K562 (cell line): Measurements from ENCODE around the gene CDC42EP2. TPM values are rescaled to one million over a fixed set of nuclear protein-coding genes. Genes with fewer than 3 reads are reported as not detected.

ENCODE experiments used
- ATAC-seq: fragments of 200-7000 bp; cut with Tn5 transposase; 3 replicates; pipeline ENCODE4 v1.9.1; 2020; ENCODE audit warnings: moderate library complexity
- BruUV-seq: library from RNA; stranded (reverse); fragments of 400-500 nt; replicated peaks from 2 replicates; lab custom pipeline; 2021; lab: Mats Ljungman, UMichigan
- CTCF ChIA-PET: fragments of 300-600 bp; formaldehyde crosslinking; extraction: SDS; loops from one replicate; lab custom pipeline; 2021; ENCODE audit warnings: low intra/inter-chr PET ratio; lab: Yijun Ruan, JAX
- POLR2A ChIA-PET: fragments of 300-600, 350-650 bp; sonication (Branson Sonifier 250); formaldehyde crosslinking; extraction: SDS; loops from one replicate; lab custom pipeline; 2021; ENCODE audit warnings: antibody characterized with exemption, inconsistent platforms; lab: Yijun Ruan, JAX
- DNase-seq, 4 experiments: peaks; one replicate each; pipeline versions ENCODE4 v3.0.0 to v3.0.0-alpha.2; 2011 to 2018; ENCODE audit warnings: low spot score in 3 of 4, mixed read lengths in 3 of 4; ENCODE audit errors: extremely low read depth in 1 of 4
- FAIRE-seq: peaks from 2 replicates; lab custom pipeline; 2011; peaks lifted over from hg19 to GRCh38; lab: Jason Lieb, UNC
- H2AFZ ChIP-seq: 2 replicates; pipeline ENCODE4 v1.6.0; 2011; ENCODE audit warnings: low read depth, low read length, control low read depth, inconsistent platforms
- H3K27ac ChIP-seq: fragments of 200-600 bp; 3 replicates; pipeline ENCODE4 v1.8.0; 2011; ENCODE audit warnings: low read depth, mild to moderate bottlenecking, control low read depth, inconsistent platforms, low read length, moderate library complexity, mixed read lengths; ENCODE audit errors: extremely low read depth
- H3K27me3 ChIP-seq, 2 experiments: fragments of 300-600 bp in 1 of 2; 2 replicates in 1 of 2; 3 replicates in 1 of 2; pipeline versions ENCODE4 v1.6.0 to v1.8.0; 2011; ENCODE audit warnings: inconsistent platforms in 2 of 2, low read length in 2 of 2, mild to moderate bottlenecking in 1 of 2, mixed read lengths in 1 of 2, moderate library complexity in 1 of 2; ENCODE audit not compliant: control insufficient read depth in 2 of 2, insufficient read depth in 2 of 2
- H3K36me3 ChIP-seq: fragments of 300-600 bp; 3 replicates; pipeline ENCODE4 v1.8.0; 2011; ENCODE audit warnings: mild to moderate bottlenecking, low read length, inconsistent platforms; ENCODE audit not compliant: control insufficient read depth, insufficient read depth
- H3K4me1 ChIP-seq, 2 experiments: fragments of 200-600 bp in 1 of 2; replicated peaks in 1 of 2; 2 replicates in 1 of 2; 3 replicates in 1 of 2; pipeline versions ENCODE4 v1.5.1 to v1.8.0; 2011; ENCODE audit warnings: inconsistent platforms in 2 of 2, low read length in 2 of 2, mild to moderate bottlenecking in 1 of 2, mixed read lengths in 1 of 2, moderate library complexity in 1 of 2; ENCODE audit not compliant: control insufficient read depth in 2 of 2, insufficient read depth in 2 of 2
- H3K4me2 ChIP-seq: 2 replicates; pipeline ENCODE4 v1.6.1; 2011; ENCODE audit warnings: low read length, control low read depth, inconsistent platforms, mixed read lengths; ENCODE audit not compliant: insufficient read depth
- H3K4me3 ChIP-seq: fragments of 200-600 bp; sonication (generic), shearing (Covaris generic); 2 replicates; pipeline ENCODE4 v1.5.1; 2016; ENCODE audit warnings: control low read depth, inconsistent platforms
- H3K79me2 ChIP-seq: fragments of 200-600 bp; 3 replicates; pipeline ENCODE4 v1.8.0; 2011; ENCODE audit warnings: low read length, inconsistent platforms; ENCODE audit not compliant: control insufficient read depth, insufficient read depth
- H3K9ac ChIP-seq, 2 experiments: 2 replicates each; pipeline versions ENCODE4 v1.6.0 to v1.6.1; 2011; ENCODE audit warnings: low read depth in 2 of 2, low read length in 2 of 2, control low read depth in 1 of 2, inconsistent platforms in 1 of 2, mild to moderate bottlenecking in 1 of 2, mixed read lengths in 1 of 2; ENCODE audit not compliant: insufficient read depth in 1 of 2
- H3K9me1 ChIP-seq: one replicate; pipeline ENCODE4 v1.6.0; 2011; ENCODE audit warnings: inconsistent platforms, mild to moderate bottlenecking, low read length, moderate library complexity; ENCODE audit not compliant: control insufficient read depth, insufficient read depth
- H3K9me3 ChIP-seq: replicated peaks from 2 replicates; pipeline ENCODE4 v1.5.1; 2011; ENCODE audit warnings: low read depth, low read length, inconsistent platforms; ENCODE audit not compliant: control insufficient read depth, insufficient read depth
- H4K20me1 ChIP-seq: replicated peaks from 2 replicates; pipeline ENCODE4 v1.6.1; 2011; ENCODE audit warnings: low read length, inconsistent platforms, mixed read lengths; ENCODE audit not compliant: control insufficient read depth, insufficient read depth
- CBX3 ChIP-seq, 2 experiments: IDR thresholded peaks; 1 replicate in 1 of 2; 2 replicates in 1 of 2; pipeline ENCODE4 v1.6.1; 2012; ENCODE audit warnings: inconsistent platforms in 2 of 2, low read length in 2 of 2, borderline replicate concordance in 1 of 2, control low read depth in 1 of 2
- CCNT2 ChIP-seq: IDR thresholded peaks from 2 replicates; pipeline ENCODE4 v1.6.1; 2011; ENCODE audit warnings: borderline replicate concordance, low read depth, mild to moderate bottlenecking, moderate library complexity, mixed read lengths, low read length; ENCODE audit not compliant: insufficient read length; ENCODE audit errors: extremely low read depth
- EGR1 ChIP-seq: fragments of 450-650 bp; conservative IDR thresholded peaks from 2 replicates; pipeline ENCODE4 v1.6.1; 2017; ENCODE audit warnings: mild to moderate bottlenecking
- EP400 ChIP-seq: fragments of 450-650 bp; IDR thresholded peaks from 2 replicates; pipeline ENCODE4 v1.6.1; 2017; ENCODE audit warnings: antibody characterized with exemption, mild to moderate bottlenecking, moderate library complexity
- ERF ChIP-seq: fragments of 450-650 bp; formaldehyde crosslinking; IDR thresholded peaks from 2 replicates; pipeline ENCODE4 v1.4.0; 2020; ENCODE audit warnings: mild to moderate bottlenecking, mixed read lengths
- MIER1 ChIP-seq: fragments of 450-650 bp; IDR thresholded peaks from 2 replicates; pipeline ENCODE4 v1.6.1; 2016; ENCODE audit warnings: antibody characterized with exemption, mild to moderate bottlenecking, low read depth
- NFIC ChIP-seq: fragments of 450-650 bp; IDR thresholded peaks from 2 replicates; pipeline ENCODE4 v1.6.1; 2017; ENCODE audit warnings: mild to moderate bottlenecking, inconsistent platforms
- NR4A1 ChIP-seq, 2 experiments: fragments of 250-450 bp in 1 of 2; fragments of 450-650 bp in 1 of 2; sonication (Bioruptor Pico) in 1 of 2; IDR thresholded peaks; 2 replicates each; pipeline versions ENCODE4 v1.4.0 to v1.6.1; 2016 to 2020; ENCODE audit warnings: mild to moderate bottlenecking in 2 of 2, missing compliant biosample characterization in 1 of 2, missing genetic modification characterization in 1 of 2, moderate library complexity in 1 of 2
- PHF8 ChIP-seq: fragments of 200-600 bp; sonication (generic); IDR thresholded peaks from 2 replicates; pipeline ENCODE4 v1.6.1; 2012; ENCODE audit warnings: mixed run types, mild to moderate bottlenecking, inconsistent platforms, low read length, moderate library complexity, borderline replicate concordance
- SRF ChIP-seq, 2 experiments: fragments of 250-450, 450-650 bp in 1 of 2; sonication (Bioruptor Pico) in 1 of 2; sonication (generic) in 1 of 2; formaldehyde crosslinking; IDR thresholded peaks; 2 replicates each; pipeline versions ENCODE4 v1.5.0 to v1.5.1; 2020 to 2022; ENCODE audit warnings: mild to moderate bottlenecking in 1 of 2, missing genetic modification reagents in 1 of 2
- TEAD1 ChIP-seq, 2 experiments: fragments of 450-650 bp in 1 of 2; sonication (generic) in 1 of 2; formaldehyde crosslinking; IDR thresholded peaks; 2 replicates each; pipeline versions ENCODE4 v1.4.0 to v1.8.0; 2020 to 2022; ENCODE audit warnings: mild to moderate bottlenecking in 2 of 2, missing genetic modification reagents in 1 of 2
- ZNF717 ChIP-seq: fragments of 250-450 bp; sonication (Bioruptor Pico); IDR thresholded peaks from 2 replicates; pipeline ENCODE4 v1.5.0; 2021
- WGBS: fragments of 100-300 bp; shearing (Covaris generic); methylation state at CpG from one replicate; pipeline ENCODE4 v1.1.6; 2016; ENCODE audit warnings: low coverage, mixed read lengths; ENCODE audit not compliant: insufficient coverage; ENCODE audit errors: missing lambda C conversion rate; 5-methylcytosine and 5-hydroxymethylcytosine counted together
- in situ Hi-C: fragments of 300-500 bp; cut with MboI; formaldehyde crosslinking; loops from 4 replicates; pipeline ENCODE4 v1.15.0; 2018; ENCODE audit warnings: inconsistent platforms, mixed read lengths
- intact Hi-C: fragments of 100-400 bp; cut with micrococcal nuclease; formaldehyde crosslinking; loops from 2 replicates; pipeline ENCODE4 v1.14.2; 2022
- polyA plus RNA-seq, 8 experiments: library from polyadenylated mRNA; depleted of rRNA in 4 of 8; stranded (reverse) in 5 of 8; unstranded in 3 of 8; fragments of >200 nt; fragmentation: Nextera tagmentation in 2 of 8; fragmentation: Illumina TruSeq in 1 of 8; extraction: Ambion mirVana in 2 of 8; extraction: Trizol in 1 of 8; gene quantifications; 2 replicates each; pipeline versions ENCODE4 v1.2.1 to v1.2.3, GENCODE V29; 2011 to 2014; ENCODE audit warnings: inconsistent platforms in 1 of 8, missing spikeins in 1 of 8
- total RNA-seq, 7 experiments: library from RNA; depleted of rRNA in 6 of 7; stranded (reverse); fragments of >200 nt in 6 of 7; fragmentation: Illumina TruSeq in 2 of 7; extraction: Trizol in 2 of 7; gene quantifications; 2 replicates each; pipeline versions ENCODE4 v1.2.1 to v1.2.3, GENCODE V29; 2011 to 2021; ENCODE audit warnings: low replicate concordance in 1 of 7
- TF ChIP-seq, protein P1 (sequence below): fragments of 200-800 bp; sonication (Bioruptor generic); IDR thresholded peaks from 2 replicates; pipeline ENCODE4 v1.6.1; 2017; ENCODE audit warnings: missing genetic modification characterization, missing compliant biosample characterization

Gene CDC42EP2
- total and polyA plus RNA-seq, 9 of the 15 experiments (the other 6 are each of a cell fraction or from before 2014, with no cell fraction given), result 0.27 to 3.5 (median 0.83) TPM; not detected in 1

DNA sequence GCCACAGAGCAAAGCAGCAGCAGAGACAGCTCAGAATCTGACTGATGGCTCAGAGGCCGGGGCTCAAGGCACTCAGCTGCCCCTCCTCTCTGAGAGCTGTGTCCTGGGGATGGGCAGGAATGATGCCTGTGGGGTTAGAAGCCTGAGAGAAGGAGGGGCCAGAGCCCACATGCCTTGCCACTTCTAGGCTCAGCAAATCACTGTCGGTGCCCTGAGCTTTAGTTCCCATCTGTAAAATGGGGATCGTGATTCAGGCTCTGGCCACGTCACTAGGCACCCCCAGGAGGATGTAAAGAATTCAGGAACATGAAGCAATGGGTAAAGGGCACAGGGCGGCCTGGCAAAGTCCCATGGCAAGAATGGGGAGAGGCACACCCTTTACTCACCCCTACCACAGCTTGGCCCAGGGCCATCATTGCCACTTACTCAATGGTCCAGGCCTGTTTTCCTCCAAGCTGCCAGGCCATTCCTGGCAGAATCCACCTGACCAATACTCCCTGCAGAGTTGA is 3.4 kb upstream of the CDC42EP2 start (continued):
- TF ChIP-seq MIER1, result no peak
- TF ChIP-seq NR4A1 (CRISPR knock-in tag; IDR thresholded peaks at IDR 0.05), result no peak
- TF ChIP-seq NR4A1 (tag; IDR thresholded peaks at IDR 0.05), result no peak

DNA sequence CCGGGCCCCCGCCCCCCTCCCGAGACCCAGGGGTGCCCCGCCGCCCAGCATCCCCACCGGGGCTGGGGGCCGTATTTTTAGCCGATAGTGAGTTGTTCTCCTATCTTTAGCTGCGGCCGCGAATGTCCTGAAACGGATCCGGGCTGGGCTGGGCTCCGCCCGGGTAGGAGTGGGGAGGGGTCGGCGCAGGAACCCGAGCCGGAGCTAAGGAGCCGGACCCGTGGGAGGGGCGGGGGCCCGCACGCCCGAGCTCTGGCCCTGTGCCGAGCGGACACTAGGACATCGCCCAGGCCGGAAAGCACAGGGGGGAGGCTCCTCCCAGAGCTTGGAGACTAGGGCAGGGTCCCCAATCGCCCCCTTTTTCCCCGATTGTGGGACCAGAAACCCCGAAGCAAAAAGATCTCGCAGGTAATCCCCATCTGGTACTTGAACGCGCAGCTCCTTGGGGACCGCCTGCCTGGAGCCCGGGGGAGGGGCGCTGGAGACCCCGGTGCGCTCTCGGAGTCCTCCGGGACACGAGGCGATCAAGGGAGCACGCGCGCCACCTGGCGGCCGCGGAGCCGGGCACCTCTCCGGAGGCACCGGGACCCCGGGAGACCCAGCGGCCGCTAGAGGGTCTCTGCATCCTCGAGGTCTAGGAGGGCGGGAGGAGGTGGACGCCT is 669 bp downstream of the CDC42EP2 start:
- WGBS, result under 1% methylated on average over 45 of the region's 59 CpGs
- in situ Hi-C loops, result no loop called here
- H3K79me2 ChIP-seq, result peaks cover 20% of the 10 kb centered on the region; the same call in 2 of the 3 replicates
- TF ChIP-seq EGR1, result peak; percentile 43
- TF ChIP-seq NFIC, result peak; percentile 90
- peak in 1 of 2 experiments; percentile 34; a peak in 1 of 4 replicates for TF ChIP-seq SRF (CRISPR knock-in tag; IDR thresholded peaks at IDR 0.05)
- TF ChIP-seq, protein P1, sequence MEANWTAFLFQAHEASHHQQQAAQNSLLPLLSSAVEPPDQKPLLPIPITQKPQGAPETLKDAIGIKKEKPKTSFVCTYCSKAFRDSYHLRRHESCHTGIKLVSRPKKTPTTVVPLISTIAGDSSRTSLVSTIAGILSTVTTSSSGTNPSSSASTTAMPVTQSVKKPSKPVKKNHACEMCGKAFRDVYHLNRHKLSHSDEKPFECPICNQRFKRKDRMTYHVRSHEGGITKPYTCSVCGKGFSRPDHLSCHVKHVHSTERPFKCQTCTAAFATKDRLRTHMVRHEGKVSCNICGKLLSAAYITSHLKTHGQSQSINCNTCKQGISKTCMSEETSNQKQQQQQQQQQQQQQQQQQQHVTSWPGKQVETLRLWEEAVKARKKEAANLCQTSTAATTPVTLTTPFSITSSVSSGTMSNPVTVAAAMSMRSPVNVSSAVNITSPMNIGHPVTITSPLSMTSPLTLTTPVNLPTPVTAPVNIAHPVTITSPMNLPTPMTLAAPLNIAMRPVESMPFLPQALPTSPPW (CRISPR knock-in tag), result peak; percentile 62
- TF ChIP-seq ERF, result no peak
- TF ChIP-seq PHF8, result no peak; the same call in 1 of the 2 replicates
- TF ChIP-seq EP400, result peak; percentile 87
- TF ChIP-seq ZNF717, result no peak
- TF ChIP-seq TEAD1 (CRISPR knock-in tag; IDR thresholded peaks at IDR 0.05), result 0 out of 4 replicates have a peak, but pooled peaks of 1 of the 2 experiments have one; percentile 36
- peak; percentile 77 for TF ChIP-seq CCNT2
- no peak; a peak in 1 of 3 replicates for TF ChIP-seq CBX3 (IDR thresholded peaks at IDR 0.05; ENCODE audit: borderline replicate concordance in 1 of 2, low read length in 2 of 2)

More for the DNA sequence above, 669 bp downstream of the CDC42EP2 start:
- H4K20me1 ChIP-seq, result no peaks in the 10 kb centered on the region
- ATAC-seq (peak; percentile 79), FAIRE-seq (peak; percentile 35), DNase-seq (peak; percentile 83 to 90 (median 88))
- peaks cover 16 to 43% of the 10 kb centered on the region in 2 experiments; a peak in 4 of 5 replicates for H3K4me1 ChIP-seq
- ChIA-PET CTCF (interaction anchor here (0.6 to 3.6 kb wide), 6 partner anchors 9 to 206 kb away, joined by 3 to 91 read pairs (median 5); no protein-coding TSS in a partner anchor), POLR2A (interaction anchor here (0.7 to 3.2 kb wide), 17 partner anchors 10 to 202 kb away, joined by 3 to 21 read pairs (median 4); partner anchors contain the start of genes DPF2, MALAT1, NEAT1 and POLA2)
- no peaks in the 10 kb centered on the region for H3K9me3 ChIP-seq
- intact Hi-C loops, result loop anchor here (1.0 to 10.0 kb wide), 4 partner anchors 25 to 201 kb away; partner anchors contain the start of genes TM7SF2 and ZNHIT2
- peak overlapping the region; percentile 64; the same call in 2 of the 3 replicates for H3K27ac ChIP-seq
- H3K9ac ChIP-seq, result peak overlapping the region; percentile 61 to 91
- BruUV-seq, result TSS peak; percentile 43
- peak overlapping the region; percentile 77 for H3K4me3 ChIP-seq
- peak overlapping the region; percentile 81 for H2AFZ ChIP-seq
- H3K36me3 ChIP-seq, result no peaks in the 10 kb centered on the region
- no peaks in the 10 kb centered on the region for H3K27me3 ChIP-seq
- H3K9me1 ChIP-seq, result no peaks in the 10 kb centered on the region
- peak overlapping the region; percentile 84 for H3K4me2 ChIP-seq
